Fibroblast of villous mesenchyme (primary cell): ENCODE data around the gene UBB. TPM values are rescaled to one million over a fixed set of nuclear protein-coding genes. Genes with fewer than 3 reads are reported as not detected.
"Not testable (repeated sequence)": the region's sequence is repeated elsewhere in the genome, so short reads cannot be mapped to it uniquely, and the experiment has no call there.

ENCODE experiments used
- DNase-seq: peaks from one replicate; pipeline ENCODE4 v3.0.0-alpha.2; 2010; ENCODE audit warnings: low read depth
- H3K4me3 ChIP-seq: 2 replicates; pipeline ENCODE4 v1.5.1; 2011; ENCODE audit warnings: low read depth, mild to moderate bottlenecking, low read length
- total RNA-seq: library from RNA; depleted of rRNA; stranded (reverse); fragments of >200 nt; gene quantifications from 2 replicates; pipeline ENCODE4 v1.2.3, GENCODE V29; 2012
- TF ChIP-seq, protein P1 (sequence below): IDR thresholded peaks from 2 replicates; pipeline ENCODE4 v1.5.1; 2012; ENCODE audit warnings: low read depth, mild to moderate bottlenecking, low read length; ENCODE audit not compliant: insufficient read depth

The UBB gene
- total RNA-seq, 1 donor: 1,346 TPM

DNA sequence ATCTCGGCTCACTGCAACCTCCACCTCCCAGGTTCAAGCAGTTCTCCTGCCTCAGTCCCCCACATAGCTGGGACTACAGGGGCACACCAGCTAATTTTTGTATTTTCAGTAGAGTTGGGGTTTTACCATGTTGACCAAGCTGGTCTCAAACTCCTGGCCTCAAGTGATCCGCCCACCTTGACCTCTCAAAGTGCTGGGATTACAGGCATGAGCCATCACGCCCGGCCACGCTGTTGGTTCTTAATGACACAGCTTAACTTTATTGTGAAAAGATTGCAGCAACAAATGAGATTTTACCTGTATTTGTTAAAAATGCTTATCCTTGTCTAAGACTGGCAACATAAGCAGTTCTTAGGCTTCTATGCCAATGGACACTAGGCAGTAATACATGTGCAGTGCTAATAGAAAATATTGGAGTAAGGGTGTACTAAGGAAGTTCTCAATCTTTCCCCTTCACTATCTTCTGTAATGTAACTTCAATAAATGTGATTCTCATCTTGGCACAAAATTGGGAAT, 2.9 kb downstream of the UBB start:
- H3K4me3 ChIP-seq: no peak overlapping the region
- TF ChIP-seq, protein P1, sequence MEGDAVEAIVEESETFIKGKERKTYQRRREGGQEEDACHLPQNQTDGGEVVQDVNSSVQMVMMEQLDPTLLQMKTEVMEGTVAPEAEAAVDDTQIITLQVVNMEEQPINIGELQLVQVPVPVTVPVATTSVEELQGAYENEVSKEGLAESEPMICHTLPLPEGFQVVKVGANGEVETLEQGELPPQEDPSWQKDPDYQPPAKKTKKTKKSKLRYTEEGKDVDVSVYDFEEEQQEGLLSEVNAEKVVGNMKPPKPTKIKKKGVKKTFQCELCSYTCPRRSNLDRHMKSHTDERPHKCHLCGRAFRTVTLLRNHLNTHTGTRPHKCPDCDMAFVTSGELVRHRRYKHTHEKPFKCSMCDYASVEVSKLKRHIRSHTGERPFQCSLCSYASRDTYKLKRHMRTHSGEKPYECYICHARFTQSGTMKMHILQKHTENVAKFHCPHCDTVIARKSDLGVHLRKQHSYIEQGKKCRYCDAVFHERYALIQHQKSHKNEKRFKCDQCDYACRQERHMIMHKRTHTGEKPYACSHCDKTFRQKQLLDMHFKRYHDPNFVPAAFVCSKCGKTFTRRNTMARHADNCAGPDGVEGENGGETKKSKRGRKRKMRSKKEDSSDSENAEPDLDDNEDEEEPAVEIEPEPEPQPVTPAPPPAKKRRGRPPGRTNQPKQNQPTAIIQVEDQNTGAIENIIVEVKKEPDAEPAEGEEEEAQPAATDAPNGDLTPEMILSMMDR: no peak
- DNase-seq: no peak

DNA sequence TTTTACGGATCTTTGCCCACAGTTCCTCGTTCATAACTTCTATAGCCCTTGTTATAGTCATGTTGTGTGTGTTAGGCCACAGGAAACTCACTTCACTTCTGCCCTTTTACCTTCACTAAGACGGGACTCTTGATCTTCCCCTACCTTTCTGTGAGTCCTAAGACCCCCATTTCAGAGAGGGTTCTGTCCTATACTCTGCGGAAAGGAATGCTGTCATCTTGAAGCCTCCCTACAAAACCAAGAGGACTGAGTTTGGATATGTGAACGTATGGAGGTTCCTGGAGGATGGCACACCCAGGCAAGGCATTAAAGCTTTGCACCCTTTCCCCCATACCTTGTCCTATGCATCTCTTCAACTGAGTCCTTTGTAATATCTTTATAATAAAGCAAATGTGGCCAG, 3.7 kb downstream of the UBB start:
- H3K4me3 ChIP-seq: no peak overlapping the region
- TF ChIP-seq, protein P1: no peak
- no peak for DNase-seq

DNA sequence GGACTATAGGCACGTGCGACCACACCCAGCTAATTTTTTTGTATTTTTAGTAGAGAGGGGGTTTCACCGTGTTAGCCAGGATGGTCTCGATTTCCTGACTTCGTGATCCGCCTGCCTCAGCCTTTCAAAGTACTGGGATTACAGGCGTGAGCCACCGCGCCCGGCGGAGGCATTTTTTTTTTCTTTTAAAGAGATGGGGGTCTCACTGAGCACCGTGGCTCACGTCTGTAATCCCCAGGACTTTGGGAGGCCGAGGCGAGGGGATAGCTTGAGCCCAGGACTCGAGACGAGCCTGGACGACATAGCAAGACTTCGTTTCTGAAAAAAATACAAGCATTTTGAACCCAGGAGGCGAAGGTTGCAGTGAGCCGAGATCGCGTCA, 5.2 kb downstream of the UBB start:
- DNase-seq: not testable (repeated sequence)
- peak overlapping the region; percentile 58 for H3K4me3 ChIP-seq

DNA sequence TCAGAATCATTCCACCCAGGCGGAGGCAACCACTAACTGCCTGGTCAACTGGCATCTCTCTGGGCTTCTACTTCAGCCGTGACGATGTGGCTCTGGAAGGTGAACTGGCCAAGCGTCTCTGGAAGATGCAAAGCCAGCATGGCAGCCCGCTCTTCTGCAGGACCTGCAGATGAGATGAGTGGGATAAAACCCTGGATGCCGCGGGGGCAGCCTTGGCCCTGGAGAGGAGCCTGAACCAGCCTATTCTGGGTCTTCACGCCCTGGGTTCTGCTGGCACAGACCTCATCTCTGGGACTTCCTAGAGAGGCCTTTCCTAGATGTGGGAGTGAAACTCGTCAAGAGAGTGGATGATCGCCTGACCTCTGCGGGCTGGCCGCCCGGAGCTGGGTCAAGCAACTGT, 10.6 kb downstream of the UBB start:
- TF ChIP-seq, protein P1: no peak
- no peak overlapping the region for H3K4me3 ChIP-seq
- no peak for DNase-seq

DNA sequence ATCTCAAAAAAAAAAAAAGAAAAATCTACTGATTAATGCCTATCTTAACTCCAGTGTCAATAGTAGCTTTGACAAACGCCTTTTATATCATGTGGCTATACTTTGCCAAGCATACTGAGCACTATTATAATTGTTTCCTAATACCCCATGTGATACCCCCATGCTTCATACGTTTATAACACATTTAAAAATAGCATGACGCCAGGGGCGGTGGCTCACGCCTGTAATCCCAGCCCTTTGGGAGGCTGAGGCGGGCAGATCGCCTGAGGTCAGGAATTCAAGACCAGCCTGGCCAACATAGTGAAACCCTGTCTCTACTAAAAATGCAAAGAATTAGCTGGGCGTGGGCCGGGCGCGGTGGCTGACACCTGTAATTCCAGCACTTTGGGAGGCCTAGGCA, 11.6 kb downstream of the UBB start:
- not testable (repeated sequence) for DNase-seq, H3K4me3 ChIP-seq

DNA sequence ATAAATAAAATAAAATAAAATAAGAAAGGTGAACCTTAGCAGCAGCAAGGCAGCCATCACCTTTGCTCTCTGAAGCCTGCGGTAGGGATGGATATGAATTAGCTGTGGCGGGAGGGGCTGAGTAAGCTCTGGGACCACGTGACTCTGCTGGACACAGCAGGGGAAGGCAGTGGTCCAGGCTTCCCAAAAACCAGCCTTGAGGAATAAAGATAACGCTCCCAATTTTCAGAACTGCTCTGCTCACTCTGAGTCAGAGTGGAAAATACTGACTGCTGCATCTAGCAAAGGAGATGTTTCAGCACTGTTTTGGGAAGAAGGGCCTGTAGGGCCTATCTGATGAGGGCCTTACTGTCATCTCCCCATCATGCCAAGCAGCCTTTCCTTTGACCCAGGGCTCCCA, 15.0 kb downstream of the UBB start:
- not testable (repeated sequence) for DNase-seq, H3K4me3 ChIP-seq

DNA sequence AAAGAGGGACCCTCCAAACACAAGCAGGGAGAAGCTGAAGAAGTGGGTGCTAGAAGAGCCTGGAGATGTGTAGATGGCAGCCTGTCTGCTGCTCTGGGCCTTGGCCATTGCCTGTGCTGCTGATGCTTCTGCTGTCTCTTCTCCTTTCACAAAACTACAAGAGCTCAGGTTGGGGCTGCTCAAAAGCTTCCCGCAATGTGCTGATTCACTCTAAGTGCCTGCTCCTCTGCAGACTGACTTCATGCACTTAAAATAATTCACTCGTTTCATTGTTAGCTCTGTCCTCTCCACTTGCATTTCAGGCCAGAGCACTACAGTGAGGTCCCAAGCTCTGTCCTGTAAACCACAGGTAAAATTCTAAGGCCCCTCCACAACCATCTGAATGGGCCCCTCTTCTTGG, 15.8 kb downstream of the UBB start:
- DNase-seq, H3K4me3 ChIP-seq: not testable (repeated sequence)

DNA sequence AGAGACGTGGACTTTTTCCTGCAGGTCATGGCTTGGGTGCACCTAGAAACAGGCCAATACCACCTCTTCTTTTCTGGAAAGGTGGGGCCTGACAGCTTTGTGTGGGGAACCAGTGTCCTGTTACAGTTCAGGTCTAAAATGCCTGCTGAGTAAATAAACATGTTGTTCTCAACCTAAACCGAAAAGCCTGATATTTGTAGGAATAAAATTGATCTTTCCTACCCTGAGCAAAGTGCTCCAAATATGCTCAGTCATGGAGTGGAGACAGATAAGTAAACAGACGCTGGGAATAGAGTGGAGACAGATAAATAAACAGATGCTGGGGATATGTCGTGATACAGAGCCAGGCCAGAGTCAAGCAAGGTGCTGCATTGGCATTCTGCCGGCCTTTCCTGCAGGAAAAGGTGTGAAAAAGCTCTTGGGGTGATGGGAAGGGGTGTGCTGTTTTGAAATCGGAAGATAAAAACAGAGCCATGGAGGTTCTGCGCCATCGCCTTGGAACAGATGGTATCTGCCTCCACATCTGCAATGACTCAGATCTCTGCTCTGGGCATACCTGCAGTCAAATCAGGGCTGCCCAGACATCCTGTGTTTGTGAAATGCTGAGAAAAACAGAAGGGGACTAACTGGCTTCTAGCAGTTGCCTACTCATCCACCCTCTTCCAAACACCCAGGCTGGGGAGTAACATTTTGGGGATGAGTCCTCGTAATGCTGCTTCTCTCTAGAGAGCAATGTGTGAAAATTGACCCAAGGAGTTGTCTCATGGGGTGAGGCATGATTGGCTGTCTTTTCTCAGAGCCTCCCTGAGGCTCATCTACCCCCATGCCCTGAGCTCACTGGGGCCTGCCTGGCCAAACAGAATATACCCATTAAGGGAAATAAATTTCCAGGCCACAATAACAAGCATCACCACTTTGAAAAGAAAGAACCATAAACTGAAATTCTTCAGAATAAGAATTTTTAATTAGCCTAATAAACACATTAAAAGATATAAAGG, 17.7 kb downstream of the UBB start:
- DNase-seq: peak; percentile 51
- TF ChIP-seq, protein P1: no peak
- H3K4me3 ChIP-seq: no peak overlapping the region

DNA sequence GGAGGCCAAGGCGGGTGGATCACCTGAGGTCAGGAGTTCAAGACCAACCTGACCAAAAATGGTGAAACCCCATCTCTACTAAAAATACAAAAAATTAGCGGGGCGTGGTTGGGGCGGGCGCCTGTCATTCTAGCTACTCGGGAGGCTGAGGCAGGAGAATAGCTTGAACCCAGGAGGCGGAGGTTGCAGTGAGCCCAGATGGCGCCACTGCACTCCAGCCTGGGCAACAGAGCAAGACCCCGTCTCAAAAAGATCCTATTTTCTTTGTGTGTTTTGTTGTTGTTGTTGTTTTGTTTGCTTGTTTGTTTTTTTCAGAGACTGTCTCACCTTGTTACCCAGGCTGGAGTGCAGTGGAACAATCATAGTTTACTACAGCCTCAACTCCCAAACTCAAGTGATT, 23.0 kb downstream of the UBB start:
- H3K4me3 ChIP-seq, DNase-seq: not testable (repeated sequence)
